Sigmoid colon (tissue), 4 donors: ENCODE data around the gene ABCC8.

ENCODE experiments used
- EP300 ChIP-seq, 4 donors: sonication (generic); formaldehyde crosslinking; IDR thresholded peaks; one replicate each; pipeline ENCODE4 v1.6.1; 2017; ENCODE audit warnings: antibody characterized with exemption in 4 of 4
- POLR2A ChIP-seq, 2 donors: fragments of 450-650 bp; IDR thresholded peaks; one replicate each; pipeline ENCODE4 v1.6.1; 2016; ENCODE audit warnings: antibody characterized with exemption in 2 of 2, mild to moderate bottlenecking in 2 of 2, moderate library complexity in 2 of 2
- POLR2AphosphoS5 ChIP-seq, 4 donors: sonication (generic); formaldehyde crosslinking; IDR thresholded peaks; one replicate each; pipeline ENCODE4 v1.6.1; 2017; ENCODE audit warnings: antibody characterized with exemption in 4 of 4
- TF ChIP-seq, protein P1 (sequence below), 4 experiments: fragments of 450-650 bp in 3 of 4; fragments of 200-600 bp in 1 of 4; IDR thresholded peaks; one replicate each; pipeline ENCODE4 v1.5.1; 2016 to 2019; ENCODE audit warnings: antibody characterized with exemption in 4 of 4, mild to moderate bottlenecking in 3 of 4, moderate library complexity in 2 of 4

DNA sequence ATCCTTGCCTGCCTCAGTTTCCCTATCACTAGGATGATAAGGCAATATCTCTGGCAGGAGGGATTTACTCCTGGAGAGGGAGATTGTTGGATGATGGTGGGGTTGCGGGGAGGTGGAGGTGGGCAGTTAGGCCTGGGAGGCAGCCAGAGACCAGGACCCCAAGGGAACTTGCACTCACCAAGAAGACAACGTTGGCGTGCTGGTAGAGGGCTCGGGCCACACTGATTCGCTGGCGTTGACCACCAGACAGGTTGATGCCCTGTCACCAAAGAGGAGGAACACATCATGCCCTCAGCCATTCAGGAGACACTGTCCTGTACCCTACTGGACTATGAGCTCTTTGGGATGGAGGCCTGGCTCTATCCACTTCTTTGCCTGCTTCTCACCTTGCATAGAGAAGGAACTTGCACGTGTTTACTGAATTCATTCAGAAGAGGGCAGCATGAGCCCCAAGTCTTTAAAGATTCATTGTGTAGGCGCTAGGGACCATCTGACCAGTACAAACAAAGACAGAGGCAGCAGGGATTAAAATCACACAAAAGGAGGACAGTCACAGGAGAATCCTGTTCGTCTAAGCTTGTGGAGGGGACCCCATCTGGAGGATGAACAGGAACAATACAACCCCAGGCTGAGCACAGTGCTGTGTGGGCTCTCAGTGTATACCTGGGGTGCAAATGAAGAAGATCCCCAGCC, 64.0 kb downstream of the ABCC8 start:
- TF ChIP-seq, protein P1, sequence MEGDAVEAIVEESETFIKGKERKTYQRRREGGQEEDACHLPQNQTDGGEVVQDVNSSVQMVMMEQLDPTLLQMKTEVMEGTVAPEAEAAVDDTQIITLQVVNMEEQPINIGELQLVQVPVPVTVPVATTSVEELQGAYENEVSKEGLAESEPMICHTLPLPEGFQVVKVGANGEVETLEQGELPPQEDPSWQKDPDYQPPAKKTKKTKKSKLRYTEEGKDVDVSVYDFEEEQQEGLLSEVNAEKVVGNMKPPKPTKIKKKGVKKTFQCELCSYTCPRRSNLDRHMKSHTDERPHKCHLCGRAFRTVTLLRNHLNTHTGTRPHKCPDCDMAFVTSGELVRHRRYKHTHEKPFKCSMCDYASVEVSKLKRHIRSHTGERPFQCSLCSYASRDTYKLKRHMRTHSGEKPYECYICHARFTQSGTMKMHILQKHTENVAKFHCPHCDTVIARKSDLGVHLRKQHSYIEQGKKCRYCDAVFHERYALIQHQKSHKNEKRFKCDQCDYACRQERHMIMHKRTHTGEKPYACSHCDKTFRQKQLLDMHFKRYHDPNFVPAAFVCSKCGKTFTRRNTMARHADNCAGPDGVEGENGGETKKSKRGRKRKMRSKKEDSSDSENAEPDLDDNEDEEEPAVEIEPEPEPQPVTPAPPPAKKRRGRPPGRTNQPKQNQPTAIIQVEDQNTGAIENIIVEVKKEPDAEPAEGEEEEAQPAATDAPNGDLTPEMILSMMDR (IDR thresholded peaks at IDR 0.05) = no peak
- TF ChIP-seq POLR2A (IDR thresholded peaks at IDR 0.05) = no peak
- TF ChIP-seq EP300 (IDR thresholded peaks at IDR 0.05) = no peak
- no peak for TF ChIP-seq POLR2AphosphoS5 (IDR thresholded peaks at IDR 0.05)
